Measurements from ENCODE around the gene PWWP2B. TPM values are rescaled to one million over a fixed set of nuclear protein-coding genes. Genes with fewer than 3 reads are reported as not detected.

PWWP2B gene
- polyA plus RNA-seq, 4 donors: 6.6 to 21.8 (median 11.2) TPM

- DNase-seq (ENCODE audit: low read depth in 4 of 4, low spot score in 2 of 4): no peak
Observed at GRCh38 chr10:132416566-132417256, 19.7 kb downstream of the PWWP2B start.

GRCh38 chr10:132417257-132417910 is 20.4 kb downstream of the PWWP2B start:
- no peak for DNase-seq (ENCODE audit: low read depth in 4 of 4, low spot score in 2 of 4)

DNA sequence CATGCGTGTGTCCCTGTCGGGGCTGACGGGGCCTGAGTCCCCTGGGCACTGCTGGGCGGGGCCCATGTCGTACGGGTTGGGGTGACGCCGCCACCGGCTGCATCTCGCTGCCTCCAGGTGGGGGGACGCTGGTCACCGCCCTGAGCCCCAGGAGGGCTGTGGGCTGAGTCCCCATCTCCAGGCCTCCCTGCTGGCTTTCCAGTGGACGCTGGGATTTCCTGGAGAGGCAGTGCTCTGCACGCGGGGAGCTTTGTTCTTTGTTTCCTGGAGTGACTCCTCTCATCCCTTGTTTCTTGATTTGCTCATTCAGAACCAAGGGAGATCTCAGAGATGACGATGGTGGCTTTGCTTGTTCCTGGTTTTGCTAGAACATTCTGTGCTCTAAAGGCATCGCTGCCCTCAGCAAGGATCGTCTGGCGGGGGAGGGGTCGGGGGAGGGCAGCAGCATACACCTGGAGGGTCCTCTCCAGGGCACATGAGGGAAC is 21.0 kb downstream of the PWWP2B start:
- DNase-seq (ENCODE audit: low read depth in 4 of 4, low spot score in 2 of 4): no peak

- no peak for DNase-seq (ENCODE audit: low read depth in 4 of 4, low spot score in 2 of 4)
Observed at GRCh38 chr10:132418527-132419416, 21.8 kb downstream of the PWWP2B start.

- DNase-seq (ENCODE audit: low read depth in 4 of 4, low spot score in 2 of 4): no peak
Observed at GRCh38 chr10:132419538-132420468, 22.8 kb downstream of the PWWP2B start.

DNA sequence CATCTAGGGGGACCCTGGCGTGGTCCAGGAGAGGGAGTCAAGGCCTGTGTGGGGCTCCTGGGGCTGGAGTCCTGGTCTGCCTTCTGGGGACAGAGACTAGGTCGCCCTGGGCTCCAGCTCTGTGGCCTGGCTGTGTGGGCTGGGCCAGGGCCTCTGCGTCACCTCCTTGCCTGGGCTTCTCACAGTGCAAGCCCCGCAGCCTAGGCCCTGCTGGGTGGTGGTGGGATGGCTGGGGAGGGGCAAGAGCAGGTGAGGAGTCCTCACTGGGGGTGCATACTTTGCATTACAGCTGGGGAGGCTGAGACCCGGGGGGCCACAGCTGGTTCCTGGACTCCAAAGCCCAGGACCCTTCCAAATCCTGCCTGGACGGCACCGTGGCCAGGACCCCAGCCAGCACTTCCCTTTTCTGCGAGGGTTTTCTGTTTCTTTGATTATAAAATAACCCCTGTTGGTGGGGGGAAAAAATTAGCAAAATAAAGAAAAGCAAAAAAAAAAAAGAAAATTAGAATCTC is 23.5 kb downstream of the PWWP2B start:
- no peak for DNase-seq (ENCODE audit: low read depth in 4 of 4, low spot score in 2 of 4)

GRCh38 chr10:132420981-132421846 is 24.2 kb downstream of the PWWP2B start:
- DNase-seq (ENCODE audit: low read depth in 4 of 4, low spot score in 2 of 4): no peak

DNA sequence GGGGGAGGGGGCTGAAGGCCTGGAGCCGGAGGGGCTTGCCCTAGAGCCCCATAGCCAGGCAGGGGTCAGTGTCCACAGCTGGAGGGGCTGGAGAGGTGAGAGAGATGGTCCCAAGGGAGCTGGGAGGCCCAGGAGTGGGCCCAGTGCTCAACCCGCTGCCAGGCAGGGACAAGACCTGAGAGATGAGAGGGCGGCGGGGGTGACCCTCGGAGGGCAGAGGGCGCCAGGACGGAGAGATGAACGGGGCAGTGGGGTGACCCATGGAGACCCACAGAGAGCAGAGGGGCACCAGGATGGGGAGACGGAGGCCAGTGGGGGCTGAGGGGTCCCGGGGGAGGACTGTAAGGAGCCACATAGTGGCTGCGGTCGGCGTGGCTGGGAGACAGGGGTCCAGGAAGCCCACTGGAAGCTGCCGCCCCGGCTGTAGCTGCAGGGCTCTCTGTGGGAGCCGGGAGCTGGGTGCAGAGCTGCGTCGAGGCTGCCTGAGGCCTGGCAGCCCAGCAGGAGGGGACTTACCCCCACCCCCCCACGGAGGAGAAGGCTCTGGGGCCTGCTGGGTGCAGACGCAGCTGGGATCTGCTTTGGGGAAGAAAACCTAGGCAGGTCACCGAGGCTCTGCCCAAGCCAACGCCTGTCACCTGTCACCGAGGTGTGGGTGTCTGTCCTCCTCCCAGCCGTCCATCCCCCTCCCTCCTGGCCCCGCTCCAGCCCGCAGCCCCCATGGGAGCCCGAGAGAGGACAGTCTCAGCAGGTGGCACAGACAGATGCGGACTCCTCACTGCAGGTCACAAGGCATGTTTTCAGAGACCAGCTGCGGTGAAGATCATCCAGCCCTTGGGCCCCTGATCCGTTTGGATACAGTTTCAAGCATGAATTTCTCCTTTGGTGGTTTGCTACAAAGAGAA is 25.1 kb downstream of the PWWP2B start:
- DNase-seq (ENCODE audit: low read depth in 4 of 4, low spot score in 2 of 4): no peak

- no peak for DNase-seq (ENCODE audit: low read depth in 4 of 4, low spot score in 2 of 4)
Observed at GRCh38 chr10:132422903-132423825, 26.2 kb downstream of the PWWP2B start.

- DNase-seq (ENCODE audit: low read depth in 4 of 4, low spot score in 2 of 4): no peak
Observed at GRCh38 chr10:132423966-132424861, 27.2 kb downstream of the PWWP2B start.

DNA sequence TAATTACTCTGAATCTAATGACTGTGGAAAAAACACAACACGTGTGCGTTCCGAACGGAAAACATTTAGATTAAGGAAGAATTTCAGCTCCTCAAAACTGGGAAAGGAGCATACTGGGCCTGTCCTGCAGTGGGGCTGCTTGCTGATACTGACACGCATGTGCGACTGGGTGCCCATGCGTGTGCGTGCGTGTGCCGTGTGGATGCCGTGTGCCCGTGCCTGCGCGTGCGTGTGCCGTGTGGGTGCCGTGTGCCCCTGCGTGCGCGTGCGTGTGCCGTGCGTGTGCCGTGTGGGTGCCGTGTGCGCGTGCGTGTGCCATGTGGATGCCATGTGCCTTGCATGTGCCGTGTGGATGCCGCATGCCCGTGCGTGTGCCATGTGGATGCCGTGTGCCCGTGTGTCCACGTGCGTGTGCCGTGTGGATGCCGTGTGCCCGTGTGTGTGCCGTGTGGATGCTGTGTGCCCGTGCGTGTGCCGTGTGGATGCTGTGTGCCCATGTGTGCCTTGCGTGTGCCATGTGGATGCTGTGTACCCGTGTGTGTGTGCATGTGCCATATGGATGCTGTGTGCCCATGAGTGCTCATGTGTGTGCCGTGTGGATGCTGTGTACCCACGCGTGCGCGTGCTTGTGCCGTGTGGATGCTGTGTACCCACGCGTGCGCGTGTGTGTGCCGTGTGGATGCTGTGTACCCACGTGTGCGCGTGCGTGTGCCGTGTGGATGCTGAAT is 28.2 kb downstream of the PWWP2B start:
- no peak for DNase-seq (ENCODE audit: low read depth in 4 of 4, low spot score in 2 of 4)

GRCh38 chr10:132425757-132426155 is 28.8 kb downstream of the PWWP2B start:
- DNase-seq (ENCODE audit: low read depth in 4 of 4, low spot score in 2 of 4): no peak

DNA sequence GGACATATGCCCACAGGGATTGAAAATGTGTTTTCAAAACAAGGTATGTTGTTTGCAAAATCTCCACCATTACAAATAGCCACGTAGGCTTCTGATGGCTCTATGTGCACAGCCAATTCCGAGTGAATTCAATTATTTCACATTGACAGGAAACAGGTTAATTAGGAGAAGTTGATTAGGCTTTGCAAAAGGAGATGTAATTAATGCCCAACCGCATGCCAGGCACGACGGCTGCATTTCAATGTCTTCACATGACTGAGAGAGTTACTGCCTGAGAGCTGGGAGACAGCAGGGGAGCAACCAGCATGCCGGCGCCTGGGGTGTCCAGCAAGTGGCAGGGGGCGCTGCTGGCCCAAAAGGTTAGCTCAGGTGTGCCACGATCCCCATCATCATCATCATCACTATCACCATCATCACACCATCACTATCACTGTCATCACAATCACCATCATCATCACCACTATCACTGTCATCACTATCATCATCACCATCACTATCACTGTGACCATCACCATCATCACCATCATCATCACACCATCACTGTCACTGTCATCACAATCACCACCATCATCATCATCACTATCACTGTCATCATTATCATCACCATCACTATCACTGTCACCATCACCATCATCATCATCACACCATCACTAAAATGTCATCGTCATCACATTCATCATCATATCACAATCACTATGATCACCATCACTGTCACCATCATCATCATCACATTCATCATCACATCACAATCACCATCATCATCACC is 30.2 kb downstream of the PWWP2B start:
- DNase-seq (ENCODE audit: low read depth in 4 of 4, low spot score in 2 of 4): no peak

DNA sequence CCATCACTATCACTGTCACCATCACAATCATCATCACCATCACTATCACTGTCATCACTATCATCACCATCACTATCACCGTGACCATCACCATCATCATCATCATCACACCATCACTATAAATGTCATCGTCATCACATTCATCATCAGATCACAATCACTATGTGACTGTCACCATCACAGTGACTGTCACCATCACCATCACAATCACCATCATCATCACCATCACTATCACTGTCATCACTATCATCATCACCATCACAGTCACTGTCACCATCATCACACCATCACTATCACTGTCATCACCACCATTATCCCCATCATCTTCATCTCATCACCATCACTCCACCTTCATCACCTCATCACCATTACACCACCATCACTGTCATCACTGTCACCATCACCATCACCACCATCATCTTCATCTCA is 31.0 kb downstream of the PWWP2B start:
- no peak for DNase-seq (ENCODE audit: low read depth in 4 of 4, low spot score in 2 of 4)
